HG02938 (cell line): ENCODE data around the gene PLD6.
"Not testable (repeated sequence)": the region's sequence is repeated elsewhere in the genome, so short reads cannot be mapped to it uniquely, and the experiment has no call there.

Source experiments
- ATAC-seq: cut with Tn5 transposase; IDR thresholded peaks from one replicate; pipeline ENCODE4 v1.9.1; 2021; ENCODE audit warnings: mild to moderate bottlenecking, moderate library complexity; ENCODE audit not compliant: unreplicated experiment

The PLD6 gene

GRCh38 chr17:17179371-17179827, 26.7 kb downstream of the PLD6 start:
- ATAC-seq: no peak

- no peak for ATAC-seq
Observed at GRCh38 chr17:17177176-17177575, 29.0 kb downstream of the PLD6 start.

GRCh38 chr17:17176341-17176740, 29.8 kb downstream of the PLD6 start:
- no peak for ATAC-seq

GRCh38 chr17:17175917-17176316, 30.2 kb downstream of the PLD6 start:
- ATAC-seq: no peak

GRCh38 chr17:17175340-17175739, 30.8 kb downstream of the PLD6 start:
- no peak for ATAC-seq

GRCh38 chr17:17173921-17174320, 32.2 kb downstream of the PLD6 start:
- ATAC-seq: no peak

- no peak for ATAC-seq
Observed at GRCh38 chr17:17172990-17173389, 33.1 kb downstream of the PLD6 start.

GRCh38 chr17:17172001-17172939, 33.9 kb downstream of the PLD6 start:
- ATAC-seq: no peak

- ATAC-seq: no peak
Observed at GRCh38 chr17:17171186-17171585, 34.9 kb downstream of the PLD6 start.

- ATAC-seq: no peak
Observed at GRCh38 chr17:17170346-17170985, 35.7 kb downstream of the PLD6 start.

GRCh38 chr17:17169396-17169795, 36.7 kb downstream of the PLD6 start:
- ATAC-seq: no peak

- no peak for ATAC-seq
Observed at GRCh38 chr17:17168401-17168800, 37.7 kb downstream of the PLD6 start.

- ATAC-seq: no peak
Observed at GRCh38 chr17:17167986-17168385, 38.1 kb downstream of the PLD6 start.

- ATAC-seq: no peak
Observed at GRCh38 chr17:17167356-17167755, 38.8 kb downstream of the PLD6 start.

GRCh38 chr17:17166446-17166845, 39.7 kb downstream of the PLD6 start:
- no peak for ATAC-seq

- ATAC-seq: no peak
Observed at GRCh38 chr17:17165666-17166308, 40.3 kb downstream of the PLD6 start.

GRCh38 chr17:17164676-17165075, 41.5 kb downstream of the PLD6 start:
- no peak for ATAC-seq

GRCh38 chr17:17164156-17164555, 42.0 kb downstream of the PLD6 start:
- no peak for ATAC-seq

GRCh38 chr17:17161759-17162158, 44.4 kb downstream of the PLD6 start:
- ATAC-seq: no peak

- no peak for ATAC-seq
Observed at GRCh38 chr17:17161121-17161520, 45.0 kb downstream of the PLD6 start.

- no peak for ATAC-seq
Observed at GRCh38 chr17:17159571-17159970, 46.6 kb downstream of the PLD6 start.

GRCh38 chr17:17158506-17158905, 47.6 kb downstream of the PLD6 start:
- not testable (repeated sequence) for ATAC-seq
